ENCODE data around the gene GAB2. TPM values are rescaled to one million over a fixed set of nuclear protein-coding genes. Genes with fewer than 3 reads are reported as not detected.

GAB2 gene
- total RNA-seq, 1 experiment from 2014 or later, result 10.6 TPM

- BruUV-seq (replicated peaks), result no TSS peak
- DNase-seq, result no peak
- H3K9me3 Mint-ChIP-seq (ENCODE audit: low read depth, unreplicated experiment), result no peaks in the 10 kb centered on the region
- no peak overlapping the region for H3K27ac Mint-ChIP-seq (ENCODE audit: unreplicated experiment)
- H3K4me3 Mint-ChIP-seq (ENCODE audit: low read depth, unreplicated experiment), result no peak overlapping the region
- CTCF ChIA-PET, result interaction anchor here (1.3 kb wide), 1 partner anchor 69 kb away, joined by 3 read pairs; no protein-coding TSS in a partner anchor
- intact Hi-C loops (cut with micrococcal nuclease; ENCODE audit: unreplicated experiment), result no loop called here
- no peaks in the 10 kb centered on the region for H3K27me3 Mint-ChIP-seq (ENCODE audit: unreplicated experiment)
- TF ChIP-seq CTCF (IDR thresholded peaks at IDR 0.05; ENCODE audit: unreplicated experiment), result no peak
- H3K4me1 Mint-ChIP-seq (ENCODE audit: low read depth, unreplicated experiment), result peaks cover 23% of the 10 kb centered on the region
- no peaks in the 10 kb centered on the region for H3K36me3 Mint-ChIP-seq (ENCODE audit: insufficient read depth, unreplicated experiment)
Measured at GRCh38 chr11:78350646-78351165, 66.9 kb downstream of the GAB2 start.

DNA sequence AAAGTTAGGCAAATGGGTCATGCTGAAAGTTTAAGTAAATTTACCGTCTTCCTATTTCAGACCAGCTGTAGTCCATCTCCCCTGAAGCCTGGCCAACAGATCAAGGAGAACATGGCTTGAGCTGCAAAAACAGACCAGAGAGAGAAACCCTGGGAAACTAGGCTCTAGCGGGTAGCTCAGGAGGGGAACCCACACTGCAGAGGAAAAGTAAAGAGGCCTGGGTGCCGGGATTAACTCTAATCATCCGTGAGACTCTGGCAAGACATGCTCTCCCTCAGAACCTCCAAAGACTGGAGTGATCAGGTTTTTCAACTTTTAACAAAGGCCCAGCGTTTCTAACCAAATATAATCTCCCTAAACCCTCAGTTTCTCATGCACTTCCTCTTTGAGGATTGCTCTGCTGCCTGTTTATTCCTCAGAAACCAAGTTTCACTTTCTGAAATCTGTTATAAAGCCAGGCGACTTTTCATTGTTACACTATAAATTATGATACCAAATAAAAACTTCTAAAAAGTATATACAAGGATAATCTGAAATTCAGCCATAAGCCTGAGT is 67.5 kb downstream of the GAB2 start:
- no peaks in the 10 kb centered on the region for H3K27me3 Mint-ChIP-seq (ENCODE audit: unreplicated experiment)
- H3K27ac Mint-ChIP-seq (ENCODE audit: unreplicated experiment), result no peak overlapping the region
- CTCF ChIA-PET, result interaction anchor here (1.3 kb wide), 1 partner anchor 69 kb away, joined by 3 read pairs; no protein-coding TSS in a partner anchor
- peaks cover 23% of the 10 kb centered on the region for H3K4me1 Mint-ChIP-seq (ENCODE audit: low read depth, unreplicated experiment)
- no peak for TF ChIP-seq CTCF (IDR thresholded peaks at IDR 0.05; ENCODE audit: unreplicated experiment)
- H3K36me3 Mint-ChIP-seq (ENCODE audit: insufficient read depth, unreplicated experiment), result no peaks in the 10 kb centered on the region
- H3K9me3 Mint-ChIP-seq (ENCODE audit: low read depth, unreplicated experiment), result no peaks in the 10 kb centered on the region
- H3K4me3 Mint-ChIP-seq (ENCODE audit: low read depth, unreplicated experiment), result no peak overlapping the region
- intact Hi-C loops (cut with micrococcal nuclease; ENCODE audit: unreplicated experiment), result no loop called here
- no peak for DNase-seq
- no TSS peak for BruUV-seq (replicated peaks)

GRCh38 chr11:78349624-78350023 is 68.0 kb downstream of the GAB2 start:
- no peak overlapping the region for H3K27ac Mint-ChIP-seq (ENCODE audit: unreplicated experiment)
- H3K4me1 Mint-ChIP-seq (ENCODE audit: low read depth, unreplicated experiment), result peaks cover 23% of the 10 kb centered on the region

DNA sequence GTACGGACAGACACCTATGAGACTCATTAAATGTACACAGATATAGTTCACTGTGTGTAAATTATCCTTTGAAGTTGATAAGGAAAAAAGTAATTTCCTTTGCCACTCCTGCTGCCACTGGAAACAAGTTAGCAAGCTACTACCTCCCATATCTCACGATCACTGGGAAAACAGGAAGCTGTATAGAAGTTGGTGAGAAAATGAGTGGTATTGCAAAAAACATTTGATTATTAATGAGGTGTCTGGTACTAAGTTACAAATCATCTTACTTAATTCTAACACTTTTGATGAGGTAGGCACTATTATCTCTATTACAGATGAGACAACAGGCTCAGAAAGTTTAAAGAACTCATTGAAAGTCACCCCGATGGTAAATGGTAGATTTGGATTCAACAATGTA is 68.5 kb downstream of the GAB2 start:
- Mint-ChIP-seq H3K27me3 (ENCODE audit: unreplicated experiment) (no peaks in the 10 kb centered on the region), H3K9me3 (ENCODE audit: low read depth, unreplicated experiment) (no peaks in the 10 kb centered on the region), H3K4me1 (ENCODE audit: low read depth, unreplicated experiment) (peaks cover 27% of the 10 kb centered on the region), H3K36me3 (ENCODE audit: insufficient read depth, unreplicated experiment) (no peaks in the 10 kb centered on the region), H3K27ac (ENCODE audit: unreplicated experiment) (no peak overlapping the region), H3K4me3 (ENCODE audit: low read depth, unreplicated experiment) (no peak overlapping the region)
- intact Hi-C loops (cut with micrococcal nuclease; ENCODE audit: unreplicated experiment), result loop anchor here (10.0 kb wide), 1 partner anchor 56 kb away; no protein-coding TSS in a partner anchor
- no TSS peak for BruUV-seq (replicated peaks)
- DNase-seq, result no peak
- no peak for TF ChIP-seq CTCF (IDR thresholded peaks at IDR 0.05; ENCODE audit: unreplicated experiment)
- CTCF ChIA-PET, result no interaction called here

More at GRCh38 chr11:78349624-78350023, 68.0 kb downstream of the GAB2 start:
- Mint-ChIP-seq H3K27me3 (ENCODE audit: unreplicated experiment) (no peaks in the 10 kb centered on the region), H3K36me3 (ENCODE audit: insufficient read depth, unreplicated experiment) (no peaks in the 10 kb centered on the region), H3K4me3 (ENCODE audit: low read depth, unreplicated experiment) (no peak overlapping the region), H3K9me3 (ENCODE audit: low read depth, unreplicated experiment) (no peaks in the 10 kb centered on the region)
- TF ChIP-seq CTCF (IDR thresholded peaks at IDR 0.05; ENCODE audit: unreplicated experiment), result no peak
- no TSS peak for BruUV-seq (replicated peaks)
- intact Hi-C loops (cut with micrococcal nuclease; ENCODE audit: unreplicated experiment), result loop anchor here (10.0 kb wide), 1 partner anchor 55 kb away; no protein-coding TSS in a partner anchor
- CTCF ChIA-PET, result interaction anchor here (1.3 kb wide), 1 partner anchor 70 kb away, joined by 3 read pairs; no protein-coding TSS in a partner anchor
- DNase-seq, result no peak

All from Calu3 (cell line).